Neural progenitor cell (in vitro differentiated cells): Measurements from ENCODE around the gene LRIT1.

ENCODE experiments used
- EZH2 ChIP-seq: fragments of 200-600 bp; sonication (generic); IDR thresholded peaks from 2 replicates; pipeline ENCODE4 v1.6.1; 2017; ENCODE audit warnings: antibody characterized with exemption, mild to moderate bottlenecking, moderate library complexity
- TF ChIP-seq, protein P1 (sequence below): fragments of 200-600 bp; sonication (generic); IDR thresholded peaks from 2 replicates; pipeline ENCODE4 v1.5.1; 2017; ENCODE audit warnings: antibody characterized with exemption, mild to moderate bottlenecking

DNA sequence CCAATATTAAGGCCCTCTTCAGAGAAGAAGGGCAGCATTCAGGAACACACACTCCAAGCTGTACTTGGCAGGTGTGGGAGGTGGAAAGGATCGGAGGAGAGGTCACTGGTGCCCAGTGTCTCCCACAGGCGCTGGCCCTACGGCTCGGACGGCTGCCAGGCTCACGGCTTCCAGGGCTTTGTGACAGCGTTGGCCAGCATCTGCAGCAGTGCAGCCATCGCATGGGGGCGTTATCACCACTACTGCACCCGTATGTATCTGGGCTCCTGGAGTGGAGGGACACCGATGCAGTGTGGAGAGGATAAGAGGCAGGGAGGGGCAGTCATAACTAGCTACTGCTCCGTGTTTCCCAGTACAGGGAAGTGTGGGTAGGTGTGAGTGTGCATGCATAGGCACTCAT lies 7.4 kb upstream of the LRIT1 start:
- no peak for TF ChIP-seq EZH2
- TF ChIP-seq, protein P1, sequence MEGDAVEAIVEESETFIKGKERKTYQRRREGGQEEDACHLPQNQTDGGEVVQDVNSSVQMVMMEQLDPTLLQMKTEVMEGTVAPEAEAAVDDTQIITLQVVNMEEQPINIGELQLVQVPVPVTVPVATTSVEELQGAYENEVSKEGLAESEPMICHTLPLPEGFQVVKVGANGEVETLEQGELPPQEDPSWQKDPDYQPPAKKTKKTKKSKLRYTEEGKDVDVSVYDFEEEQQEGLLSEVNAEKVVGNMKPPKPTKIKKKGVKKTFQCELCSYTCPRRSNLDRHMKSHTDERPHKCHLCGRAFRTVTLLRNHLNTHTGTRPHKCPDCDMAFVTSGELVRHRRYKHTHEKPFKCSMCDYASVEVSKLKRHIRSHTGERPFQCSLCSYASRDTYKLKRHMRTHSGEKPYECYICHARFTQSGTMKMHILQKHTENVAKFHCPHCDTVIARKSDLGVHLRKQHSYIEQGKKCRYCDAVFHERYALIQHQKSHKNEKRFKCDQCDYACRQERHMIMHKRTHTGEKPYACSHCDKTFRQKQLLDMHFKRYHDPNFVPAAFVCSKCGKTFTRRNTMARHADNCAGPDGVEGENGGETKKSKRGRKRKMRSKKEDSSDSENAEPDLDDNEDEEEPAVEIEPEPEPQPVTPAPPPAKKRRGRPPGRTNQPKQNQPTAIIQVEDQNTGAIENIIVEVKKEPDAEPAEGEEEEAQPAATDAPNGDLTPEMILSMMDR: no peak
